Smooth muscle cell (in vitro differentiated cells): ENCODE measurements around the gene ADAM10. TPM values are rescaled to one million over a fixed set of nuclear protein-coding genes. Genes with fewer than 3 reads are reported as not detected.

ENCODE experiments used
- DNase-seq: peaks from one replicate; lab custom pipeline; 2025; ENCODE audit not compliant: unreplicated experiment; lab: John Stamatoyannopoulos, UW
- H2AFZ ChIP-seq: fragments of 200-600 bp; sonication (generic); 2 replicates; pipeline ENCODE4 v1.6.0; 2016; ENCODE audit warnings: antibody characterized with exemption, low read depth, mild to moderate bottlenecking
- H3F3A ChIP-seq: fragments of 200-600 bp; sonication (generic); 2 replicates; pipeline ENCODE4 v1.6.0; 2017; ENCODE audit warnings: antibody characterized with exemption, low read depth
- H3K27ac ChIP-seq: fragments of 200-600 bp; sonication (generic); 2 replicates; pipeline ENCODE4 v1.5.1; 2016; ENCODE audit warnings: low read depth, mild to moderate bottlenecking
- H3K27me3 ChIP-seq: fragments of 200-600 bp; sonication (generic); 2 replicates; pipeline ENCODE4 v1.6.1; 2016; ENCODE audit warnings: low read depth, mild to moderate bottlenecking
- H3K36me3 ChIP-seq: fragments of 200-600 bp; sonication (generic); 2 replicates; pipeline ENCODE4 v1.5.1; 2016; ENCODE audit warnings: low read depth
- H3K4me1 ChIP-seq: fragments of 200-600 bp; sonication (generic); 2 replicates; pipeline ENCODE4 v1.5.1; 2016; ENCODE audit warnings: low read depth
- H3K4me2 ChIP-seq: fragments of 200-600 bp; sonication (generic); 2 replicates; pipeline ENCODE4 v1.6.0; 2016; ENCODE audit warnings: mild to moderate bottlenecking
- H3K4me3 ChIP-seq: fragments of 200-600 bp; sonication (generic); 2 replicates; pipeline ENCODE4 v1.5.1; 2016; ENCODE audit warnings: mild to moderate bottlenecking
- H3K79me2 ChIP-seq: fragments of 200-600 bp; sonication (generic); 2 replicates; pipeline ENCODE4 v1.6.0; 2016; ENCODE audit warnings: low read depth, mild to moderate bottlenecking
- H3K9ac ChIP-seq: fragments of 200-600 bp; sonication (generic); 2 replicates; pipeline ENCODE4 v1.6.0; 2016; ENCODE audit warnings: low read depth
- H3K9me3 ChIP-seq: fragments of 200-600 bp; sonication (generic); replicated peaks from 2 replicates; pipeline ENCODE4 v1.5.1; 2016; ENCODE audit warnings: low read depth
- H4K20me1 ChIP-seq: fragments of 200-600 bp; sonication (generic); 2 replicates; pipeline ENCODE4 v1.6.0; 2016; ENCODE audit warnings: low read depth
- CTCF ChIP-seq: fragments of 200-600 bp; sonication (generic); IDR thresholded peaks from 2 replicates; pipeline ENCODE4 v1.5.1; 2017; ENCODE audit warnings: borderline replicate concordance, mild to moderate bottlenecking, antibody characterized with exemption; ENCODE audit not compliant: insufficient read depth, poor library complexity, severe bottlenecking
- WGBS: methylation state at CpG from one replicate; pipeline ENCODE4 v1.1.7; 2016; ENCODE audit warnings: low lambda C conversion rate; 5-methylcytosine and 5-hydroxymethylcytosine counted together
- polyA plus RNA-seq: library from polyadenylated mRNA; unstranded; fragments of >200 nt; fragmentation: Nextera tagmentation; extraction: Ambion mirVana; gene quantifications from 2 replicates; pipeline ENCODE4 v1.2.1, GENCODE V29; 2016
- total RNA-seq: library from RNA; depleted of rRNA; stranded (reverse); fragments of >200 nt; gene quantifications from 2 replicates; pipeline ENCODE4 v1.2.3, GENCODE V29; 2014

Gene ADAM10
- total and polyA plus RNA-seq, 2 experiments from 2014 or later: 168 to 200 TPM

DNA sequence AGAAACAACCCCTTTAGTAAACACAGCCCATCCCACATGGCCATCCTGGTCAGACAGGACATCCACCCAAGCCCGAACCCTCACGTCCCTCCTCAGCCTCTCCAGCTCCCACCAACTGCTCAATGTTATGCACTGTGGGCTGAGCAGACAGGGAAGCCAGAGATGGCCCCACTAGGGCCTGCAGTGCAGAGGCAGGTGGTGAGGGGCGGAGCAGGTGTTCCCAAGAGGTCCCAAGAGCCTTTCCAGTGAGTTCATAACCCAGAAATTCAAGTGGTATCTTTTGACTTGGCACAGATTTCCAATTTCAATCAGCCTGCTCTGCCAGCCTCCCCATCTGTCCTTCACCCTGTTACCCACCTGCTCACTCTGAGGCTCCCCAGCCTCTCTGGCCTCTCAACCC is 187.4 kb downstream of the ADAM10 start:
- Histone ChIP-seq H3K9ac (no peak overlapping the region), H3K27me3 (no peaks in the 10 kb centered on the region), H3K4me3 (no peak overlapping the region), H2AFZ (no peak overlapping the region), H3K36me3 (no peaks in the 10 kb centered on the region), H4K20me1 (no peaks in the 10 kb centered on the region), H3K4me1 (no peaks in the 10 kb centered on the region), H3K79me2 (no peaks in the 10 kb centered on the region), H3F3A (no peaks in the 10 kb centered on the region), H3K4me2 (no peak overlapping the region), H3K27ac (no peak overlapping the region), H3K9me3 (no peaks in the 10 kb centered on the region)
- 72% methylated on average over 3 of the region's 3 CpGs for WGBS
- TF ChIP-seq CTCF: no peak
- DNase-seq: no peak

- no peak for DNase-seq
- H3K27ac ChIP-seq: no peak overlapping the region
- H3K79me2 ChIP-seq: no peaks in the 10 kb centered on the region
- 0% methylated on average over 1 of the region's 1 CpG for WGBS
- no peak overlapping the region for H2AFZ ChIP-seq
- H3K9me3 ChIP-seq: no peaks in the 10 kb centered on the region
- no peak for TF ChIP-seq CTCF
- H3K9ac ChIP-seq: no peak overlapping the region
- no peak overlapping the region for H3K4me2 ChIP-seq
- no peaks in the 10 kb centered on the region for H3K36me3 ChIP-seq
- H3K4me3 ChIP-seq: no peak overlapping the region
- no peaks in the 10 kb centered on the region for H3K27me3 ChIP-seq
- H3K4me1 ChIP-seq: no peaks in the 10 kb centered on the region
- H4K20me1 ChIP-seq: no peaks in the 10 kb centered on the region
- no peaks in the 10 kb centered on the region for H3F3A ChIP-seq
Observed at GRCh38 chr15:58561321-58561720, 188.2 kb downstream of the ADAM10 start.

- no peak overlapping the region for H3K4me2 ChIP-seq
- H3K4me1 ChIP-seq: peaks cover 8% of the 10 kb centered on the region
- WGBS: 77% methylated on average over 6 of the region's 6 CpGs
- DNase-seq: no peak
- H2AFZ ChIP-seq: no peak overlapping the region
- H3K4me3 ChIP-seq: no peak overlapping the region
- no peaks in the 10 kb centered on the region for H3K36me3 ChIP-seq
- TF ChIP-seq CTCF: no peak
- no peaks in the 10 kb centered on the region for H3K27me3 ChIP-seq
- no peaks in the 10 kb centered on the region for H4K20me1 ChIP-seq
- no peaks in the 10 kb centered on the region for H3F3A ChIP-seq
- no peak overlapping the region for H3K9ac ChIP-seq
- no peak overlapping the region for H3K27ac ChIP-seq
- H3K9me3 ChIP-seq: no peaks in the 10 kb centered on the region
- H3K79me2 ChIP-seq: no peaks in the 10 kb centered on the region
Observed at GRCh38 chr15:58559904-58560588, 189.5 kb downstream of the ADAM10 start.

DNA sequence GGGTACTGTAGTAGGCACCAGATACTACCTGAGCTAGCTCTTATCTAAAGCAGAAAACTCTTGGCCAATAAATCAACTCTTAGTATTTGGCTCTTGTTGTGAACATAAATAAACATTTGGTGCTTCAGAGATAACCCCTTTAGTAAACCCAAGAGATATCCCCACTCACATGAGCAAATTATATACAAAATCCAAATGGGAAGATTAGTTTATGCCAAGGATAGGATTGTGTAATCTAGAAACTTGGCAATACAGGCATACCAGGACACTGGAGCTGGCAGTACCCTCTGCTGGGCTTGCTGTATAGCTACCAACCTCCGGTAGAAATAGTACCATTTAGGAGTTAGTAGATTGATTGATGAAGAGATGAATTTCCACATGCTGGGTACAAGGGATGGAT is 190.7 kb downstream of the ADAM10 start:
- DNase-seq: no peak
- no peaks in the 10 kb centered on the region for H3K27me3 ChIP-seq
- no peak overlapping the region for H3K4me3 ChIP-seq
- H2AFZ ChIP-seq: no peak overlapping the region
- peaks cover 8% of the 10 kb centered on the region for H3K4me1 ChIP-seq
- H4K20me1 ChIP-seq: no peaks in the 10 kb centered on the region
- WGBS: 94% methylated on average over 1 of the region's 1 CpG
- H3K27ac ChIP-seq: no peak overlapping the region
- no peaks in the 10 kb centered on the region for H3K79me2 ChIP-seq
- no peaks in the 10 kb centered on the region for H3K36me3 ChIP-seq
- H3K9ac ChIP-seq: no peak overlapping the region
- H3K4me2 ChIP-seq: no peak overlapping the region
- TF ChIP-seq CTCF: no peak
- no peaks in the 10 kb centered on the region for H3K9me3 ChIP-seq
- no peaks in the 10 kb centered on the region for H3F3A ChIP-seq
